Measurements from ENCODE around the gene PRODH.

DNA sequence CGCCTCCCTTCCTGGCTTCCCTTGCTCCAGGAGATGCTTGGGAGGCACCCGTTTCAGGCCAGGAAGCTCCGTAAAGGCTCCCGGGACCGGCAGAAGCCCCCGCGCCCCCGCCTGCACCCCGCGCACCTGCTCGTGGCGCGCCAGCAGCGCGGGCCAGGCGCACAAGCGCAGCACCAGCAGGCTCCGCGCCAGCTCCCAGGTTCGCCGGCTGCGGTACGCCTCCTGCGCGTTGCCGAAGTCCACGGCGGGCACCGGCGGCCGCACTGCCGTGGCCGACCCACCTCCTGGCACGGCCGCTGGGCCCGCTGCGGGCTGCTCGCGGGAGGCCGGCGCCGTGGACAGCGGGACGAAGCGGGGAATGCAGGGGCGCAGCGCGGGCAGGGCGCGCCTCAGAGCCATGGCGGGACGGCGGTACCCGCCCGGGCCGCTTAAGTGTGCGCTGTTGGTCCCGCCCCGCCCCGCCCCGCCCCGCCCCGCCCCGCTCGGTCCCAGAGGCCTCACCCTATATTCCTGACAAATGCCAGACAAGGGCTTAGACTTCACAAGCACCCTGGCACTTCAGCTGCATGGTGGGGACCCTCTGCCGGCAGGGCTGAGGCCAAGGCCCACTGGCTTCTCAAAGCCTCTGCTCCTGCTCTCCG, at the start of gene PRODH:
- TF ChIP-seq CTCF (IDR thresholded peaks at IDR 0.05 in 8 of 11, conservative IDR thresholded peaks at IDR 0.05 in 3 of 11) (no peak), POLR2A (IDR thresholded peaks at IDR 0.05) (no peak)

Measured in spleen (tissue), 7 donors.